A549 (cell line): ENCODE measurements around the gene NRXN3. TPM values are rescaled to one million over a fixed set of nuclear protein-coding genes. Genes with fewer than 3 reads are reported as not detected.

Experiments
- ATAC-seq, 2 experiments: fragments of 200-7000 bp in 1 of 2; fragments of >200 bp in 1 of 2; cut with Nextera tagmentation in 1 of 2; cut with Tn5 transposase in 1 of 2; 3 replicates each; pipeline versions ENCODE4 v1.8.0 to v1.9.1; 2018 to 2020; ENCODE audit warnings: mild to moderate bottlenecking in 1 of 2, moderate library complexity in 1 of 2
- CTCF ChIA-PET: fragments of 300-600 bp; sonication (Branson Sonifier 250); formaldehyde crosslinking; extraction: SDS; loops from one replicate; lab custom pipeline; 2021; ENCODE audit warnings: antibody characterized with exemption, inconsistent platforms; lab: Yijun Ruan, JAX
- POLR2A ChIA-PET: fragments of 350-600 bp; formaldehyde crosslinking; extraction: SDS; loops from one replicate; lab custom pipeline; 2021; ENCODE audit warnings: antibody characterized with exemption, inconsistent platforms; lab: Yijun Ruan, JAX
- DNase-seq, 2 experiments: peaks; one replicate each; pipeline versions ENCODE4 v3.0.0 to v3.0.0-alpha.2; 2011 to 2016; ENCODE audit warnings: low read depth in 1 of 2, low spot score in 1 of 2
- FAIRE-seq: peaks from 2 replicates; lab custom pipeline; 2011; peaks lifted over from hg19 to GRCh38; lab: Jason Lieb, UNC
- H3K27ac ChIP-seq, 2 experiments: fragments of >200 bp; sonication (Bioruptor Twin); formaldehyde crosslinking; 3 replicates each; pipeline ENCODE4 v1.5.1; 2016 to 2017
- H3K4me1 ChIP-seq: fragments of >200 bp; sonication (Bioruptor Twin); formaldehyde crosslinking; 3 replicates; pipeline ENCODE4 v1.6.1; 2016
- H3K4me2 ChIP-seq: fragments of >200 bp; sonication (Bioruptor Twin); formaldehyde crosslinking; 3 replicates; pipeline ENCODE4 v1.6.1; 2016
- H3K4me3 ChIP-seq: fragments of >200 bp; sonication (Bioruptor Twin); formaldehyde crosslinking; 3 replicates; pipeline ENCODE4 v1.5.1; 2016
- H3K9me3 ChIP-seq: fragments of >200 bp; sonication (Bioruptor Twin); formaldehyde crosslinking; 3 replicates; pipeline ENCODE4 v1.6.1; 2016
- CHD4 ChIP-seq: fragments of 200-600 bp; sonication (generic); IDR thresholded peaks from 2 replicates; pipeline ENCODE4 v1.6.1; 2016; ENCODE audit warnings: antibody characterized with exemption, mild to moderate bottlenecking, borderline replicate concordance
- EHF ChIP-seq: fragments of 250-450 bp; sonication (Bioruptor Pico); IDR thresholded peaks from 2 replicates; pipeline ENCODE4 v1.5.0; 2020; ENCODE audit warnings: mild to moderate bottlenecking
- EHMT2 ChIP-seq: fragments of 200-600 bp; sonication (generic); IDR thresholded peaks from 2 replicates; pipeline ENCODE4 v1.6.1; 2016; ENCODE audit warnings: antibody characterized with exemption, low read depth, mild to moderate bottlenecking, moderate library complexity
- FOSB ChIP-seq: fragments of 250-450 bp; sonication (Bioruptor Pico); IDR thresholded peaks from 2 replicates; pipeline ENCODE4 v1.5.0; 2020; ENCODE audit warnings: mild to moderate bottlenecking, moderate library complexity
- FOSL2 ChIP-seq, 2 experiments: fragments of 450-650 bp in 1 of 2; fragments of >200 bp in 1 of 2; sonication (Bioruptor Twin) in 1 of 2; formaldehyde crosslinking; IDR thresholded peaks; 2 replicates each; pipeline versions ENCODE4 v1.5.0 to v1.6.1; 2016 to 2020; ENCODE audit warnings: mild to moderate bottlenecking in 1 of 2, moderate library complexity in 1 of 2
- HOXA7 ChIP-seq: fragments of 250-450 bp; sonication (Bioruptor Pico); IDR thresholded peaks from 2 replicates; pipeline ENCODE4 v1.5.0; 2020; ENCODE audit warnings: mild to moderate bottlenecking, moderate library complexity
- HOXB13 ChIP-seq: fragments of 250-450 bp; sonication (Bioruptor Pico); IDR thresholded peaks from 2 replicates; pipeline ENCODE4 v1.5.0; 2020; ENCODE audit warnings: low read depth, mild to moderate bottlenecking, moderate library complexity
- JUNB ChIP-seq: fragments of >200 bp; sonication (Bioruptor Twin); formaldehyde crosslinking; IDR thresholded peaks from 2 replicates; pipeline ENCODE4 v1.6.1; 2016
- KDM5A ChIP-seq: fragments of 200-600 bp; sonication (generic); IDR thresholded peaks from 2 replicates; pipeline ENCODE4 v1.6.1; 2016; ENCODE audit warnings: antibody characterized with exemption, mild to moderate bottlenecking
- NR3C1 ChIP-seq: fragments of >200 bp; sonication (Bioruptor Twin); formaldehyde crosslinking; IDR thresholded peaks from 3 replicates; pipeline ENCODE4 v1.6.1; 2017
- POLR2A ChIP-seq: IDR thresholded peaks from 2 replicates; pipeline ENCODE4 v1.6.1; 2012; ENCODE audit warnings: mild to moderate bottlenecking, low read length
- POLR2AphosphoS2 ChIP-seq: conservative IDR thresholded peaks from 2 replicates; pipeline ENCODE4 v1.6.1; 2012; ENCODE audit warnings: low read length, improper control_type of control experiment, inconsistent platforms
- RCOR1 ChIP-seq: fragments of 150-350 bp; IDR thresholded peaks from 2 replicates; pipeline ENCODE4 v1.6.1; 2014; ENCODE audit warnings: antibody characterized with exemption, low read length, low read depth
- RNF2 ChIP-seq: fragments of 200-600 bp; sonication (generic); IDR thresholded peaks from 2 replicates; pipeline ENCODE4 v1.6.1; 2016; ENCODE audit warnings: low read depth, mild to moderate bottlenecking, antibody characterized with exemption, moderate library complexity, borderline replicate concordance
- SMC3 ChIP-seq: fragments of >200 bp; sonication (Bioruptor Twin); formaldehyde crosslinking; IDR thresholded peaks from 3 replicates; pipeline ENCODE4 v1.6.1; 2018; ENCODE audit warnings: inconsistent platforms
- SREBF2 ChIP-seq: fragments of 450-650 bp; IDR thresholded peaks from 2 replicates; pipeline ENCODE4 v1.6.1; 2014; ENCODE audit warnings: mild to moderate bottlenecking, moderate library complexity
- TFCP2L1 ChIP-seq: fragments of 250-450 bp; sonication (Bioruptor Pico); IDR thresholded peaks from 2 replicates; pipeline ENCODE4 v1.5.0; 2021; ENCODE audit warnings: mild to moderate bottlenecking
- TP53 ChIP-seq: fragments of 250-450 bp; sonication (Bioruptor Pico); IDR thresholded peaks from 2 replicates; pipeline ENCODE4 v1.5.0; 2021; ENCODE audit warnings: mild to moderate bottlenecking, moderate library complexity
- ZC3H11A ChIP-seq: fragments of 450-650 bp; IDR thresholded peaks from 2 replicates; pipeline ENCODE4 v1.6.1; 2014; ENCODE audit warnings: antibody characterized with exemption, mild to moderate bottlenecking
- ZFP36 ChIP-seq: fragments of 450-650 bp; IDR thresholded peaks from 2 replicates; pipeline ENCODE4 v1.6.1; 2014; ENCODE audit warnings: borderline replicate concordance; ENCODE audit not compliant: partially characterized antibody
- WGBS: methylation state at CpG from one replicate; pipeline ENCODE4 v1.1.6; 2017; ENCODE audit errors: missing lambda C conversion rate; 5-methylcytosine and 5-hydroxymethylcytosine counted together
- polyA plus RNA-seq, 4 experiments: library from polyadenylated mRNA; depleted of rRNA in 3 of 4; stranded (reverse); fragments of >200 nt; fragmentation: RNase III in 1 of 4; extraction: RNeasy Plus Mini Kit Qiagen cat#74134 plus additional on column Dnase treatment in 1 of 4; gene quantifications; 2 replicates in 3 of 4; 3 replicates in 1 of 4; pipeline ENCODE4 v1.2.3, GENCODE V29; 2011 to 2017
- TF ChIP-seq, protein P1 (sequence below): IDR thresholded peaks from 2 replicates; pipeline ENCODE4 v1.6.1; 2012
- TF ChIP-seq, protein P2 (sequence below): IDR thresholded peaks from 2 replicates; pipeline ENCODE4 v1.6.1; 2012
- TF ChIP-seq, protein P3 (sequence below): fragments of 150-350 bp; IDR thresholded peaks from 2 replicates; pipeline ENCODE4 v1.6.1; 2014; ENCODE audit warnings: low read depth, mild to moderate bottlenecking, low read length
- TF ChIP-seq, protein P4 (sequence below): fragments of 250-450 bp; sonication (Bioruptor Pico); IDR thresholded peaks from 2 replicates; pipeline ENCODE4 v1.5.0; 2020; ENCODE audit warnings: low read depth, mild to moderate bottlenecking, moderate library complexity
- TF ChIP-seq, protein P5 (sequence below): IDR thresholded peaks from 2 replicates; pipeline ENCODE4 v1.6.1; 2012; ENCODE audit warnings: low read depth, borderline replicate concordance
- TF ChIP-seq, protein P6 (sequence below): fragments of >200 bp; sonication (Bioruptor Twin); formaldehyde crosslinking; IDR thresholded peaks from 3 replicates; pipeline ENCODE4 v1.6.1; 2016
- TF ChIP-seq, protein P7 (sequence below): fragments of >200 bp; sonication (Bioruptor Twin); formaldehyde crosslinking; IDR thresholded peaks from 3 replicates; pipeline ENCODE4 v1.5.1; 2016

The NRXN3 gene
- polyA plus RNA-seq, 2 of the 4 experiments (the other 2 are of a cell fraction): 0.62 to 2.3 TPM

DNA sequence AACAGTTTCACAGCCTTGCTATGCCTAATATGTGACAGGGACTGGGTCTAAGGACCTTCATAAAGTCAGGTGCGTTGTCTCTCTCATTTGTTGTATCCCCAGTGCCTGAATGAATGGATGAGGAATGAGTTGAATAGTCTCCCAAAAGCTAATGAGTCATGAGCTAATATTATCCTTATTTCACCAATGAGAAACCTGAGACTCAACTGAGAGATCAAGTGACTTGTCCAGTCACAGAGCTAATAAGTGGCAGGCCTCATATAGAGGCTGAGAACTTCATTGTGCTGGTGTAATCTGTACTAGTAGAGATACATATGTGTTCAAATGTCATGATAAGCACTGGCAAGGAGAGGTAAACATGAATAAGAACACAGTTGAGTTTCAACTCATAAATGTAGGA, 612.4 kb downstream of the NRXN3 start:
- 8% methylated on average over 1 of the region's 1 CpG for WGBS
- no peaks in the 10 kb centered on the region for H3K4me1 ChIP-seq

DNA sequence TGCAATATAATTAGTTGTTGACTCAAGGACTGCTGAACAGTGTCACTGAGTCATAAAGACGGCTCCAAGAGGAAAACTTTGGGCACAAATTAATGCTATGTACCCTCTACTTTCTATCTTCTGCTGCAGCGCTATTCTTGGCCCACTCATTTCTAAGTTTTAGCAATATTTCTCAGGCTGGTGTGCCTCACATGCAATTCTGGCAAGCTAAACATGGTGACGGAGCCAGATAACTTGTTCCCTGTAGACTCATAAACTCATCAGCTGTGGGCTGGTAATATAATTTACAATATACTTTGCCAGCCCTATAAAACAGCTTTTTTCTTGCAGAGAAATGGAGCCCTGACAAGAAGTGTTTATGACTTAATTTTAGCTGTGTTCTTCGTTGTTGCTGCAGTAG, 615.1 kb downstream of the NRXN3 start:
- POLR2A ChIA-PET: no interaction called here
- TF ChIP-seq ZFP36 (no peak), NR3C1 (no peak), SMC3 (no peak), EHF (CRISPR knock-in tag) (no peak), HOXB13 (CRISPR knock-in tag) (no peak), POLR2A (no peak), HOXA7 (CRISPR knock-in tag) (no peak), TP53 (no peak)
- TF ChIP-seq, protein P1, sequence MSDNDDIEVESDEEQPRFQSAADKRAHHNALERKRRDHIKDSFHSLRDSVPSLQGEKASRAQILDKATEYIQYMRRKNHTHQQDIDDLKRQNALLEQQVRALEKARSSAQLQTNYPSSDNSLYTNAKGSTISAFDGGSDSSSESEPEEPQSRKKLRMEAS: no peak
- TF ChIP-seq, protein P2, sequence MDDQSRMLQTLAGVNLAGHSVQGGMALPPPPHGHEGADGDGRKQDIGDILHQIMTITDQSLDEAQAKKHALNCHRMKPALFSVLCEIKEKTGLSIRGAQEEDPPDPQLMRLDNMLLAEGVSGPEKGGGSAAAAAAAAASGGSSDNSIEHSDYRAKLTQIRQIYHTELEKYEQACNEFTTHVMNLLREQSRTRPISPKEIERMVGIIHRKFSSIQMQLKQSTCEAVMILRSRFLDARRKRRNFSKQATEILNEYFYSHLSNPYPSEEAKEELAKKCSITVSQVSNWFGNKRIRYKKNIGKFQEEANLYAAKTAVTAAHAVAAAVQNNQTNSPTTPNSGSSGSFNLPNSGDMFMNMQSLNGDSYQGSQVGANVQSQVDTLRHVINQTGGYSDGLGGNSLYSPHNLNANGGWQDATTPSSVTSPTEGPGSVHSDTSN: no peak
- TF ChIP-seq, protein P3, sequence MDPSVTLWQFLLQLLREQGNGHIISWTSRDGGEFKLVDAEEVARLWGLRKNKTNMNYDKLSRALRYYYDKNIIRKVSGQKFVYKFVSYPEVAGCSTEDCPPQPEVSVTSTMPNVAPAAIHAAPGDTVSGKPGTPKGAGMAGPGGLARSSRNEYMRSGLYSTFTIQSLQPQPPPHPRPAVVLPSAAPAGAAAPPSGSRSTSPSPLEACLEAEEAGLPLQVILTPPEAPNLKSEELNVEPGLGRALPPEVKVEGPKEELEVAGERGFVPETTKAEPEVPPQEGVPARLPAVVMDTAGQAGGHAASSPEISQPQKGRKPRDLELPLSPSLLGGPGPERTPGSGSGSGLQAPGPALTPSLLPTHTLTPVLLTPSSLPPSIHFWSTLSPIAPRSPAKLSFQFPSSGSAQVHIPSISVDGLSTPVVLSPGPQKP: no peak
- TF ChIP-seq, protein P4, sequence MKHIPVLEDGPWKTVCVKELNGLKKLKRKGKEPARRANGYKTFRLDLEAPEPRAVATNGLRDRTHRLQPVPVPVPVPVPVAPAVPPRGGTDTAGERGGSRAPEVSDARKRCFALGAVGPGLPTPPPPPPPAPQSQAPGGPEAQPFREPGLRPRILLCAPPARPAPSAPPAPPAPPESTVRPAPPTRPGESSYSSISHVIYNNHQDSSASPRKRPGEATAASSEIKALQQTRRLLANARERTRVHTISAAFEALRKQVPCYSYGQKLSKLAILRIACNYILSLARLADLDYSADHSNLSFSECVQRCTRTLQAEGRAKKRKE (CRISPR knock-in tag): no peak
- TF ChIP-seq, protein P5, sequence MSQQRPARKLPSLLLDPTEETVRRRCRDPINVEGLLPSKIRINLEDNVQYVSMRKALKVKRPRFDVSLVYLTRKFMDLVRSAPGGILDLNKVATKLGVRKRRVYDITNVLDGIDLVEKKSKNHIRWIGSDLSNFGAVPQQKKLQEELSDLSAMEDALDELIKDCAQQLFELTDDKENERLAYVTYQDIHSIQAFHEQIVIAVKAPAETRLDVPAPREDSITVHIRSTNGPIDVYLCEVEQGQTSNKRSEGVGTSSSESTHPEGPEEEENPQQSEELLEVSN: no peak

More for the DNA sequence above, 612.4 kb downstream of the NRXN3 start:
- Histone ChIP-seq H3K4me2 (no peak overlapping the region), H3K4me3 (no peak overlapping the region), H3K27ac (no peak overlapping the region), H3K9me3 (no peaks in the 10 kb centered on the region)
- FAIRE-seq: no peak
- CTCF ChIA-PET: no interaction called here
- no peak for ATAC-seq
- POLR2A ChIA-PET: no interaction called here
- TF ChIP-seq TFCP2L1 (CRISPR knock-in tag) (no peak), SMC3 (no peak), JUNB (no peak), KDM5A (no peak), FOSL2 (IDR thresholded peaks at IDR 0.05) (no peak), FOSL2 (CRISPR knock-in tag; IDR thresholded peaks at IDR 0.05) (no peak), RCOR1 (no peak), SREBF2 (no peak), EHMT2 (no peak), POLR2AphosphoS2 (no peak), FOSB (CRISPR knock-in tag) (no peak), ZC3H11A (no peak), CHD4 (no peak), RNF2 (no peak), HOXA7 (CRISPR knock-in tag) (no peak), ZFP36 (no peak)
- TF ChIP-seq, protein P4 (CRISPR knock-in tag): no peak
- TF ChIP-seq, protein P2: no peak
- TF ChIP-seq, protein P6, sequence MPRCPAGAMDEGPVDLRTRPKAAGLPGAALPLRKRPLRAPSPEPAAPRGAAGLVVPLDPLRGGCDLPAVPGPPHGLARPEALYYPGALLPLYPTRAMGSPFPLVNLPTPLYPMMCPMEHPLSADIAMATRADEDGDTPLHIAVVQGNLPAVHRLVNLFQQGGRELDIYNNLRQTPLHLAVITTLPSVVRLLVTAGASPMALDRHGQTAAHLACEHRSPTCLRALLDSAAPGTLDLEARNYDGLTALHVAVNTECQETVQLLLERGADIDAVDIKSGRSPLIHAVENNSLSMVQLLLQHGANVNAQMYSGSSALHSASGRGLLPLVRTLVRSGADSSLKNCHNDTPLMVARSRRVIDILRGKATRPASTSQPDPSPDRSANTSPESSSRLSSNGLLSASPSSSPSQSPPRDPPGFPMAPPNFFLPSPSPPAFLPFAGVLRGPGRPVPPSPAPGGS: no peak
- TF ChIP-seq, protein P7, sequence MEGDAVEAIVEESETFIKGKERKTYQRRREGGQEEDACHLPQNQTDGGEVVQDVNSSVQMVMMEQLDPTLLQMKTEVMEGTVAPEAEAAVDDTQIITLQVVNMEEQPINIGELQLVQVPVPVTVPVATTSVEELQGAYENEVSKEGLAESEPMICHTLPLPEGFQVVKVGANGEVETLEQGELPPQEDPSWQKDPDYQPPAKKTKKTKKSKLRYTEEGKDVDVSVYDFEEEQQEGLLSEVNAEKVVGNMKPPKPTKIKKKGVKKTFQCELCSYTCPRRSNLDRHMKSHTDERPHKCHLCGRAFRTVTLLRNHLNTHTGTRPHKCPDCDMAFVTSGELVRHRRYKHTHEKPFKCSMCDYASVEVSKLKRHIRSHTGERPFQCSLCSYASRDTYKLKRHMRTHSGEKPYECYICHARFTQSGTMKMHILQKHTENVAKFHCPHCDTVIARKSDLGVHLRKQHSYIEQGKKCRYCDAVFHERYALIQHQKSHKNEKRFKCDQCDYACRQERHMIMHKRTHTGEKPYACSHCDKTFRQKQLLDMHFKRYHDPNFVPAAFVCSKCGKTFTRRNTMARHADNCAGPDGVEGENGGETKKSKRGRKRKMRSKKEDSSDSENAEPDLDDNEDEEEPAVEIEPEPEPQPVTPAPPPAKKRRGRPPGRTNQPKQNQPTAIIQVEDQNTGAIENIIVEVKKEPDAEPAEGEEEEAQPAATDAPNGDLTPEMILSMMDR: no peak
- TF ChIP-seq, protein P1: no peak
- DNase-seq: no peak

More for the DNA sequence above, 615.1 kb downstream of the NRXN3 start:
- H3K4me1 ChIP-seq: no peaks in the 10 kb centered on the region
- H3K9me3 ChIP-seq: no peaks in the 10 kb centered on the region
- H3K4me2 ChIP-seq: no peak overlapping the region
- DNase-seq (no peak), ATAC-seq (no peak), FAIRE-seq (no peak)
- CTCF ChIA-PET: interaction anchor here (0.8 to 1.5 kb wide), 2 partner anchors 34 to 1599 kb away, joined by 3 to 4 read pairs; no protein-coding TSS in a partner anchor
- no peak overlapping the region for H3K27ac ChIP-seq
- no peak overlapping the region for H3K4me3 ChIP-seq
- WGBS: 8% methylated on average over 4 of the region's 4 CpGs
